Measurements from ENCODE around the gene CUTA. TPM values are rescaled to one million over a fixed set of nuclear protein-coding genes. Genes with fewer than 3 reads are reported as not detected.

Gene CUTA, protein sequence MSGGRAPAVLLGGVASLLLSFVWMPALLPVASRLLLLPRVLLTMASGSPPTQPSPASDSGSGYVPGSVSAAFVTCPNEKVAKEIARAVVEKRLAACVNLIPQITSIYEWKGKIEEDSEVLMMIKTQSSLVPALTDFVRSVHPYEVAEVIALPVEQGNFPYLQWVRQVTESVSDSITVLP
- total RNA-seq (2021; fragmentation: NEBNext Ultra II Directional; extraction: Animal tissue kit (Norgen Biotek cat#: 25700)): 100 to 1,000 TPM; 464 to 546 (median 536) TPM
- long read RNA-seq, transcript CUTA-203 (6 exons, 937 nt): minor isoform, 77 of 421 reads
- long read RNA-seq, transcript CUTA-210 (6 exons, 769 nt): minor isoform, 114 of 421 reads
- long read RNA-seq, transcript CUTA-214 (6 exons, 661 nt): minor isoform, 69 of 421 reads
- long read RNA-seq, transcript CUTA-205 (5 exons, 1,054 nt): major isoform, 140 of 421 reads
- long read RNA-seq, partial matches to known transcripts: 11 of 421 reads
- long read RNA-seq, other reads (novel, unspliced or antisense): 8 of 421 reads

DNA sequence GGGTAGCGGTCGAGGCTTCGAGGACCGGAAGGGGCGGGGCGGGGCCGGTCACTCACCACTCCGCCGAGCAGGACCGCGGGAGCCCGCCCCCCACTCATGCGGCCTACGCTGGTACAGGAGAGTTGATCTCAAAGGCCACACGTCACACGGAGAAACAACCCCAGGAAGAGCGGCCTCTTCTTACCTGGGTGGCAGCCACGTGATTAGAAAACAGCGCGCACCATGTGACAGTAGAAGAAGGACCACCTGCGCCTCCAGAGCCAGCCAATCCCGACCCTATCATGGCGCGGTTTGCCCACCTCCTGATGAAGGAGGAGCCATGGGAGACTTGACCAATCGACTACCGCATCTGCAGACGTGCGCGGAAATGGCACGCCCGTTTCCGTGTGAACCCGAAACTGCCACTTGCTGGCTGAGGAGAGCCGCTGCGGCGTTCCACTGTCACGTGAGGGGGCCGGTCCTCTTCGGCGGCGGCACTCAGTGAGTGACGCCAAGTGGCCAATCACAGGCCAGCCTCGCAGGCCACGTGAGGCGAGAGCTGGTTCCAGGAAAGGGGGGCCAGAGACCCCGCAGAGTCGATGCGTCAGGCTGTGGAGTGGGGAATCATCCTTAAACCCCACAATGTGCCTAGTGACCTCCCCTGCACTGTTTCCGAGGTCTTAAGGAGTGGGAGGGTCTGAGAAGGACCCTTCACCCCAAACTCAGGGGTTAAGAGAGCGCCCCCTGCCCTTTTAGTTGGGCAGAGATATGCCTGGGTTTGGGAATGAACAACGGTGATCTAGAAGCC, at the start of gene CUTA:
TSS of gene CUTA (minus strand) at position 205 of the 787 bp plus-strand sequence. CDS start at position 98, 107 bp downstream.
- TF ChIP-seq, protein P1, sequence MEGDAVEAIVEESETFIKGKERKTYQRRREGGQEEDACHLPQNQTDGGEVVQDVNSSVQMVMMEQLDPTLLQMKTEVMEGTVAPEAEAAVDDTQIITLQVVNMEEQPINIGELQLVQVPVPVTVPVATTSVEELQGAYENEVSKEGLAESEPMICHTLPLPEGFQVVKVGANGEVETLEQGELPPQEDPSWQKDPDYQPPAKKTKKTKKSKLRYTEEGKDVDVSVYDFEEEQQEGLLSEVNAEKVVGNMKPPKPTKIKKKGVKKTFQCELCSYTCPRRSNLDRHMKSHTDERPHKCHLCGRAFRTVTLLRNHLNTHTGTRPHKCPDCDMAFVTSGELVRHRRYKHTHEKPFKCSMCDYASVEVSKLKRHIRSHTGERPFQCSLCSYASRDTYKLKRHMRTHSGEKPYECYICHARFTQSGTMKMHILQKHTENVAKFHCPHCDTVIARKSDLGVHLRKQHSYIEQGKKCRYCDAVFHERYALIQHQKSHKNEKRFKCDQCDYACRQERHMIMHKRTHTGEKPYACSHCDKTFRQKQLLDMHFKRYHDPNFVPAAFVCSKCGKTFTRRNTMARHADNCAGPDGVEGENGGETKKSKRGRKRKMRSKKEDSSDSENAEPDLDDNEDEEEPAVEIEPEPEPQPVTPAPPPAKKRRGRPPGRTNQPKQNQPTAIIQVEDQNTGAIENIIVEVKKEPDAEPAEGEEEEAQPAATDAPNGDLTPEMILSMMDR (IDR thresholded peaks at IDR 0.05): peak; percentile 70
- H3K4me3 Mint-ChIP-seq: peak within 1 kb of the TSS; percentile 98
- peak within 1 kb of the TSS; percentile 100 for H3K27ac Mint-ChIP-seq
- peaks cover 11% of the 10 kb centered on the region for H3K27me3 Mint-ChIP-seq (ENCODE audit: insufficient read depth)
- peaks cover 43% of the 10 kb centered on the region for H3K36me3 Mint-ChIP-seq (ENCODE audit: low read depth)
- H3K4me1 Mint-ChIP-seq (ENCODE audit: low read depth): peaks cover 77% of the 10 kb centered on the region
- DNase-seq: peak; percentile 100
- no peaks in the 10 kb centered on the region for H3K9me3 Mint-ChIP-seq

GRCh38 chr6:33467091-33467490, 49.2 kb upstream of the CUTA start:
- TF ChIP-seq, protein P1 (IDR thresholded peaks at IDR 0.05): no peak
- peaks cover 23% of the 10 kb centered on the region for H3K27me3 Mint-ChIP-seq (ENCODE audit: insufficient read depth)
- no peaks in the 10 kb centered on the region for H3K36me3 Mint-ChIP-seq (ENCODE audit: low read depth)
- H3K4me3 Mint-ChIP-seq: no peak overlapping the region
- no peak overlapping the region for H3K27ac Mint-ChIP-seq
- DNase-seq: no peak
- no peaks in the 10 kb centered on the region for H3K4me1 Mint-ChIP-seq (ENCODE audit: low read depth)
- H3K9me3 Mint-ChIP-seq: no peaks in the 10 kb centered on the region

- Mint-ChIP-seq H3K27me3 (ENCODE audit: insufficient read depth) (peaks cover 25% of the 10 kb centered on the region), H3K36me3 (ENCODE audit: low read depth) (no peaks in the 10 kb centered on the region), H3K27ac (no peak overlapping the region), H3K4me3 (no peak overlapping the region), H3K4me1 (ENCODE audit: low read depth) (no peaks in the 10 kb centered on the region), H3K9me3 (no peaks in the 10 kb centered on the region)
- TF ChIP-seq, protein P1 (IDR thresholded peaks at IDR 0.05): no peak
- DNase-seq: no peak
These were observed 48.3 kb upstream of the CUTA start for GRCh38 chr6:33466075-33466735.

DNA sequence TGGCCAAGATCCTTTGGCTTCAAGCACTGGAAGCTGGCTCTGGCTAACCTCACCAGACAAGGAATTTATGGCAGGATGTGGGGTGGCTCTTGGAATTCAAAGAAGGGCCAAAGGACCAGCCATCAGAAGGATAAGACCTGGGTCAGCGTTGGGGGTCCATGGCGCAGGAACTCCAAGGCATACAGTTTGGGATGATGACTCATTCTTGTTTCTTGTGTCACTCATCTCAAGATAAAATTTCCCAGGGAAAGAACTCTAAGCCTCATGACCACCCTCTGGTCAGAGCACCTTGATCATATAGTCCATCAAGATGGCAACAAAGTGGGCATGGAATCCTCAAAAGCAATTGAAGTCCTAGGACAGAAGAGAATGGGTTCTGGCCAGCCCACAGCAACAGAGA, 41.3 kb upstream of the CUTA start:
- peaks cover 4% of the 10 kb centered on the region; the same call in 1 of the 2 replicates for H3K36me3 Mint-ChIP-seq (ENCODE audit: low read depth)
- H3K9me3 Mint-ChIP-seq: no peaks in the 10 kb centered on the region
- no peak overlapping the region for H3K4me3 Mint-ChIP-seq
- peaks cover 8% of the 10 kb centered on the region for H3K4me1 Mint-ChIP-seq (ENCODE audit: low read depth)
- no peak for DNase-seq
- peaks cover 22% of the 10 kb centered on the region for H3K27me3 Mint-ChIP-seq (ENCODE audit: insufficient read depth)
- H3K27ac Mint-ChIP-seq: no peak overlapping the region
- TF ChIP-seq, protein P1 (IDR thresholded peaks at IDR 0.05): no peak

DNA sequence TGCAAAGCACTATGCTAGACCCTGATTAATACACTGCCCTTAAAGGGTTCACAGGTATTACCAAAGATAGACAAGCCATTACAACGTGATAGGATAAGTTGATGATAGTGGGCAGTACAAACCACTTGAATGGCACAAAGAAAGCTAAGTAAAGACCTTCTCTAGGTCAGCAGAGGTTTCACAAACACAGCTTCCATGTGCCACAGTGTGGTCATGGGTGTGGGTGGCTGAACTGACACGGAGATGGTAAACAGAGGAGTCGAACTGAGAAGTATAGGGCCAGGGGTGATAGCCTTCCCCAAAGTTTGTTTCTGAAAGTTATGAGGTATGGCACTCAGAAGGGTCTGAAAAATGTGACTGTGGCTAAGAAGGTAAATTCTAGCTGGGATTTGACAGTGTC, 40.8 kb upstream of the CUTA start:
- DNase-seq: no peak
- peaks cover 4% of the 10 kb centered on the region; the same call in 1 of the 2 replicates for H3K36me3 Mint-ChIP-seq (ENCODE audit: low read depth)
- no peaks in the 10 kb centered on the region for H3K9me3 Mint-ChIP-seq
- H3K27me3 Mint-ChIP-seq (ENCODE audit: insufficient read depth): peaks cover 20% of the 10 kb centered on the region
- peaks cover 11% of the 10 kb centered on the region for H3K4me1 Mint-ChIP-seq (ENCODE audit: low read depth)
- TF ChIP-seq, protein P1 (IDR thresholded peaks at IDR 0.05): no peak
- no peak overlapping the region for H3K27ac Mint-ChIP-seq
- H3K4me3 Mint-ChIP-seq: no peak overlapping the region
